Epithelial cell of proximal tubule (primary cell): Measurements from ENCODE around the gene CST11. TPM values are rescaled to one million over a fixed set of nuclear protein-coding genes. Genes with fewer than 3 reads are reported as not detected.

ENCODE experiments used
- DNase-seq: peaks from one replicate; pipeline ENCODE4 v3.0.0-alpha.2; 2011; ENCODE audit warnings: low read depth
- H3K4me3 ChIP-seq: 2 replicates; pipeline ENCODE4 v1.5.1; 2011; ENCODE audit warnings: low read depth, mild to moderate bottlenecking, low read length
- CTCF ChIP-seq: conservative IDR thresholded peaks from 2 replicates; pipeline ENCODE4 v1.5.1; 2012; ENCODE audit warnings: low read depth, mild to moderate bottlenecking, low read length
- total RNA-seq: library from RNA; depleted of rRNA; stranded (reverse); fragments of >200 nt; gene quantifications from 2 replicates; pipeline ENCODE4 v1.2.3, GENCODE V29; 2015

Gene CST11
- total RNA-seq, 1 donor from 2014 or later, result not detected

GRCh38 chr20:23420943-23421931 lies 31.4 kb downstream of the CST11 start, which contains the start of gene NAPB:
Gene NAPB, minus strand, starts transcription at chr20:23421488. Its CDS starts 86 bp downstream, at chr20:23421402.
- H3K4me3 ChIP-seq, result peak within 1 kb of the TSS; percentile 93
- peak; percentile 25 for TF ChIP-seq CTCF
- no peak for DNase-seq

DNA sequence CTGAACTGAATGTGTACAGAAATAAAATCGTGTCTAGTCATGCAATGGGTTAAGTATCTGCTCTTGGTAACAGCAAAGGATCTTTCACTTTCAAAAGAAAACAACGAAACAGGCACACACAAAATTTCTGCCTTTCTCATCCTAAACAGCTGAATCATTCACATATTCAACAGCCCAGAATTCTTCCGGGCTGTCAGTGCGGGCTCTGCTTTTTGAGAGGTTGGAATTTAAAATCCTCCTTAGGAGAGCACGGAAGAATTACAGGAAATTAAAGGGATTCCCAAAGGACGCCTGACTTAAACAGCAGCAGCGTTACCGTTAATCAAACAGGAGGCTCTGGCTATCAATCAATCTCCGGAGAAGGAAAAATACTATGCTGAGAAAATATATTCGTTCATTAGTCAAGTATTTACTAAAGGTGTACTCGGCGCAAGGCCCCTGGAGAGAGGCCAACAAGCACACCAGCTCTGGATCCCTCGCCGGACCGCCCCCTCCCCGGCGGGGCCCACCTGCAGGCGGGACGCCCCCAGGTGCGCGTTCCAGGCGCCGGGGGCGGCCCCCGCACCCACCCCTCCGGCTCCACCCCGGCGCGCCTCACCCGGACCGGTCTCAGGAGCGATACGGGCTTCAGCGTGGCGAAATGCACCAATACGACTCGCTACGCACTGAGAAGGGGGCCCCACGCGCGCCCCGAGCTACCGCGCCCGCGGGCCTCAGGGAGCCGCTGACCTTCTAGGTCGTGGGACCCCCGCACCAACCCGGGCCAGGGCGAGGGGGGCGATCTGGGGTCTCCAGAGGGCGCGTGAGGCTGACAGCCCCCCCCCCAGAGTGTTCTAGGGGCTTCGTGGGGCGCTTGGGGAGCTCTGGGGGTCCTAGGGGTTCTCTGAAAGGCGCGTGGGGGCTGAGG lies 32.4 kb downstream of the CST11 start:
- peak; percentile 39 for DNase-seq
- TF ChIP-seq CTCF, result no peak

DNA sequence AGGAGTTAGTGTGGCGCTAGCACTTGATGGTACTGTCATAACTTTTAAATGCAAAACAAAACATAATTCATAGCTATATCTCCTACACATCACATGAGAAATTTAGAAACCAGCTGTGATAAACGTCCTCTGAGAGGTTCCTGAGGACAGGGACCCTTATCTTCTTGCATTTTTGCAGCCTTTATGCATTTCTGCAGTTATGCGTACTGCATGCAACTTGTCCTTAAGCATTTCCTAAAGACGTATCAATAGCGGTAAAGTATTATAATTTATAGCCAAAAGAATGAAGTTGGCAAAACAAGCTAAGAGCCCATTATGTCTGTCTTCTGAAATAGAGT lies 33.0 kb downstream of the CST11 start:
- DNase-seq, result no peak

More for the DNA sequence above, 32.4 kb downstream of the CST11 start:
- H3K4me3 ChIP-seq, result peak overlapping the region; percentile 93

GRCh38 chr20:23417861-23418260 lies 34.8 kb downstream of the CST11 start:
- no peak overlapping the region for H3K4me3 ChIP-seq
- no peak for TF ChIP-seq CTCF

More for the DNA sequence above, 33.0 kb downstream of the CST11 start:
- no peak for TF ChIP-seq CTCF
- peak overlapping the region; percentile 93 for H3K4me3 ChIP-seq

GRCh38 chr20:23415959-23416583 lies 36.6 kb downstream of the CST11 start:
- TF ChIP-seq CTCF, result no peak
- H3K4me3 ChIP-seq, result no peak overlapping the region
- no peak for DNase-seq

More at GRCh38 chr20:23417861-23418260, 34.8 kb downstream of the CST11 start:
- no peak for DNase-seq

GRCh38 chr20:23415555-23415954 lies 37.1 kb downstream of the CST11 start:
- no peak for TF ChIP-seq CTCF
- H3K4me3 ChIP-seq, result no peak overlapping the region
- no peak for DNase-seq
